Calu3 (cell line): ENCODE measurements around the gene SEC22C. TPM values are rescaled to one million over a fixed set of nuclear protein-coding genes. Genes with fewer than 3 reads are reported as not detected.
"Not testable (repeated sequence)": the region's sequence is repeated elsewhere in the genome, so short reads cannot be mapped to it uniquely, and the experiment has no call there.

Experiments
- BruUV-seq: library from RNA; stranded (reverse); fragments of 400-500 nt; replicated peaks from 2 replicates; lab custom pipeline; 2021; lab: Mats Ljungman, UMichigan
- CTCF ChIA-PET: fragments of 300-600 bp; sonication (Branson Sonifier 250); formaldehyde crosslinking; loops from one replicate; lab custom pipeline; 2022; ENCODE audit warnings: antibody characterized with exemption; lab: Charles Lee
- DNase-seq: peaks from one replicate; pipeline ENCODE4 v3.0.0; 2022
- H3K27ac Mint-ChIP-seq: one replicate; pipeline ENCODE4 v1.8.0; 2022; ENCODE audit warnings: mixed read lengths; ENCODE audit not compliant: unreplicated experiment
- H3K27me3 Mint-ChIP-seq: one replicate; pipeline ENCODE4 v1.8.0; 2022; ENCODE audit warnings: mixed read lengths; ENCODE audit not compliant: unreplicated experiment
- H3K36me3 Mint-ChIP-seq: one replicate; pipeline ENCODE4 v1.8.0; 2022; ENCODE audit warnings: mild to moderate bottlenecking, moderate library complexity, mixed read lengths; ENCODE audit not compliant: insufficient read depth, unreplicated experiment
- H3K4me1 Mint-ChIP-seq: one replicate; pipeline ENCODE4 v1.8.0; 2022; ENCODE audit warnings: mild to moderate bottlenecking, low read depth, mixed read lengths; ENCODE audit not compliant: unreplicated experiment
- H3K4me3 Mint-ChIP-seq: one replicate; pipeline ENCODE4 v1.8.0; 2022; ENCODE audit warnings: mild to moderate bottlenecking, low read depth, moderate library complexity, mixed read lengths; ENCODE audit not compliant: unreplicated experiment
- H3K9me3 Mint-ChIP-seq: one replicate; pipeline ENCODE4 v1.8.0; 2022; ENCODE audit warnings: low read depth, mixed read lengths; ENCODE audit not compliant: unreplicated experiment
- CTCF ChIP-seq: fragments of 200-600 bp; IDR thresholded peaks from one replicate; pipeline ENCODE4 v1.8.0; 2022; ENCODE audit warnings: antibody characterized with exemption; ENCODE audit not compliant: unreplicated experiment
- intact Hi-C: fragments of 100-400 bp; cut with micrococcal nuclease; formaldehyde crosslinking; loops from one replicate; pipeline ENCODE4 v1.10.0; 2022; ENCODE audit not compliant: unreplicated experiment
- total RNA-seq: library from RNA; stranded (reverse); gene quantifications from 2 replicates; pipeline ENCODE4 v1.2.3, GENCODE V29; 2022

Gene SEC22C
- total RNA-seq, 1 experiment from 2014 or later: 42.3 TPM

GRCh38 chr3:42589382-42590109 lies 7.8 kb upstream of the SEC22C start:
- Mint-ChIP-seq H3K4me1 (peaks cover 10% of the 10 kb centered on the region), H3K4me3 (peak overlapping the region; percentile 73), H3K36me3 (peaks cover 40% of the 10 kb centered on the region), H3K27me3 (no peaks in the 10 kb centered on the region), H3K9me3 (no peaks in the 10 kb centered on the region), H3K27ac (no peak overlapping the region)
- no TSS peak for BruUV-seq
- no peak for TF ChIP-seq CTCF
- DNase-seq: no peak
- CTCF ChIA-PET: interaction anchor here (0.6 kb wide), 1 partner anchor 13 kb away, joined by 3 read pairs; no protein-coding TSS in a partner anchor
- intact Hi-C loops: no loop called here

GRCh38 chr3:42588625-42589024 lies 6.9 kb upstream of the SEC22C start:
- intact Hi-C loops: no loop called here
- peaks cover 33% of the 10 kb centered on the region for H3K36me3 Mint-ChIP-seq
- no peak overlapping the region for H3K27ac Mint-ChIP-seq
- CTCF ChIA-PET: interaction anchor here (0.6 kb wide), 1 partner anchor 12 kb away, joined by 3 read pairs; no protein-coding TSS in a partner anchor
- H3K9me3 Mint-ChIP-seq: no peaks in the 10 kb centered on the region
- DNase-seq: no peak
- no peak overlapping the region for H3K4me3 Mint-ChIP-seq
- BruUV-seq: no TSS peak
- H3K27me3 Mint-ChIP-seq: no peaks in the 10 kb centered on the region
- peaks cover 5% of the 10 kb centered on the region for H3K4me1 Mint-ChIP-seq
- no peak for TF ChIP-seq CTCF

- DNase-seq: no peak
- Mint-ChIP-seq H3K27ac (peak overlapping the region; percentile 66), H3K9me3 (no peaks in the 10 kb centered on the region), H3K36me3 (peaks cover 25% of the 10 kb centered on the region), H3K4me1 (peaks cover 35% of the 10 kb centered on the region), H3K4me3 (peak overlapping the region; percentile 90), H3K27me3 (no peaks in the 10 kb centered on the region)
- no peak for TF ChIP-seq CTCF
- intact Hi-C loops: no loop called here
- CTCF ChIA-PET: interaction anchor here (0.7 to 1.4 kb wide), 2 partner anchors 18 to 31 kb away, joined by 3 to 4 read pairs; partner anchors contain the start of gene NKTR
- BruUV-seq: TSS peak; percentile 67
Measured at GRCh38 chr3:42582474-42583070, 805 bp upstream of the SEC22C start.

- CTCF ChIA-PET: interaction anchor here (0.6 to 1.4 kb wide), 4 partner anchors 9 to 102 kb away, joined by 3 to 4 read pairs (median 4); partner anchors contain the start of genes NKTR and SS18L2
- intact Hi-C loops: no loop called here
- H3K27ac Mint-ChIP-seq: no peak overlapping the region
- H3K9me3 Mint-ChIP-seq: no peaks in the 10 kb centered on the region
- no peak for DNase-seq
- peak overlapping the region; percentile 90 for H3K4me3 Mint-ChIP-seq
- TF ChIP-seq CTCF: no peak
- peaks cover 35% of the 10 kb centered on the region for H3K4me1 Mint-ChIP-seq
- H3K27me3 Mint-ChIP-seq: no peaks in the 10 kb centered on the region
- no TSS peak for BruUV-seq
- H3K36me3 Mint-ChIP-seq: peaks cover 30% of the 10 kb centered on the region
Measured at GRCh38 chr3:42581400-42581708, 413 bp downstream of the SEC22C start.

- intact Hi-C loops: loop anchor here (10.0 kb wide), 1 partner anchor 165 kb away; no protein-coding TSS in a partner anchor
- CTCF ChIA-PET: interaction anchor here (0.7 to 1.6 kb wide), 3 partner anchors 11 to 21 kb away, joined by 3 read pairs; partner anchors contain the start of genes NKTR and SS18L2
- BruUV-seq: not testable (repeated sequence)
Measured at GRCh38 chr3:42579346-42579745, 2.4 kb downstream of the SEC22C start.

More at GRCh38 chr3:42579346-42579745, 2.4 kb downstream of the SEC22C start:
- not testable (repeated sequence) for H3K9me3 Mint-ChIP-seq, H3K27ac Mint-ChIP-seq, H3K27me3 Mint-ChIP-seq, DNase-seq, H3K4me3 Mint-ChIP-seq
- Mint-ChIP-seq H3K36me3 (peaks cover 30% of the 10 kb centered on the region), H3K4me1 (peaks cover 35% of the 10 kb centered on the region)
